ENCODE measurements around the gene AUNIP.

Gene AUNIP

GRCh38 chr1:25877155-25877554 is 17.9 kb upstream of the AUNIP start:
- DNase-seq (ENCODE audit: low read depth, low spot score), result no peak
- H3K4me3 ChIP-seq (ENCODE audit: low read depth, low read length), result no peak overlapping the region
- in situ Hi-C loops (cut with HindIII; ENCODE audit: low sequenced_read_pairs), result no loop called here
- TF ChIP-seq, protein P1, sequence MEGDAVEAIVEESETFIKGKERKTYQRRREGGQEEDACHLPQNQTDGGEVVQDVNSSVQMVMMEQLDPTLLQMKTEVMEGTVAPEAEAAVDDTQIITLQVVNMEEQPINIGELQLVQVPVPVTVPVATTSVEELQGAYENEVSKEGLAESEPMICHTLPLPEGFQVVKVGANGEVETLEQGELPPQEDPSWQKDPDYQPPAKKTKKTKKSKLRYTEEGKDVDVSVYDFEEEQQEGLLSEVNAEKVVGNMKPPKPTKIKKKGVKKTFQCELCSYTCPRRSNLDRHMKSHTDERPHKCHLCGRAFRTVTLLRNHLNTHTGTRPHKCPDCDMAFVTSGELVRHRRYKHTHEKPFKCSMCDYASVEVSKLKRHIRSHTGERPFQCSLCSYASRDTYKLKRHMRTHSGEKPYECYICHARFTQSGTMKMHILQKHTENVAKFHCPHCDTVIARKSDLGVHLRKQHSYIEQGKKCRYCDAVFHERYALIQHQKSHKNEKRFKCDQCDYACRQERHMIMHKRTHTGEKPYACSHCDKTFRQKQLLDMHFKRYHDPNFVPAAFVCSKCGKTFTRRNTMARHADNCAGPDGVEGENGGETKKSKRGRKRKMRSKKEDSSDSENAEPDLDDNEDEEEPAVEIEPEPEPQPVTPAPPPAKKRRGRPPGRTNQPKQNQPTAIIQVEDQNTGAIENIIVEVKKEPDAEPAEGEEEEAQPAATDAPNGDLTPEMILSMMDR (IDR thresholded peaks at IDR 0.05; ENCODE audit: low read depth, low read length), result no peak

DNA sequence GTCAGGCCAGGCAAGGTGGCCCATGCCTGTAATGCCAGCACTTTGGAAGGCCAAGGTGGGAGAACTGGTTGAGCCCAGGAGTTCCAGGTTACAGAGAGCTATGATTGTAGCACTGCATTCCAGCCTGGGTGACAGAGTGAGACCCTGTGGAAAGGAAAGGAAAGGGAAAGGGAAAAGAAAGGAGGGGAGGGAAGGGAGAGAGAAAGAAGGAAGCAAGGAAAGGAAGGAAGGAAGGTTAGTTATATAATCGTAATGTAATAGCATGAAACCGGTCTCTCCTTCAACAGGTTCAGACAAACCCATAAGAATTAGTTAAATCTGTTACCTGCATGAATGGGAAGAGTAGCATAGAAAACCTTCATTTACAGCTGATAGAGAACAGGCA is 17.4 kb upstream of the AUNIP start:
- TF ChIP-seq, protein P1 (IDR thresholded peaks at IDR 0.05; ENCODE audit: low read depth, low read length), result no peak
- in situ Hi-C loops (cut with HindIII; ENCODE audit: low sequenced_read_pairs), result no loop called here
- DNase-seq (ENCODE audit: low read depth, low spot score), result no peak
- no peak overlapping the region for H3K4me3 ChIP-seq (ENCODE audit: low read depth, low read length)

GRCh38 chr1:25875856-25876692 is 16.8 kb upstream of the AUNIP start:
- TF ChIP-seq, protein P1 (IDR thresholded peaks at IDR 0.05; ENCODE audit: low read depth, low read length), result no peak
- in situ Hi-C loops (cut with HindIII; ENCODE audit: low sequenced_read_pairs), result no loop called here
- H3K4me3 ChIP-seq (ENCODE audit: low read depth, low read length), result peak overlapping the region; percentile 60
- DNase-seq (ENCODE audit: low read depth, low spot score), result no peak

DNA sequence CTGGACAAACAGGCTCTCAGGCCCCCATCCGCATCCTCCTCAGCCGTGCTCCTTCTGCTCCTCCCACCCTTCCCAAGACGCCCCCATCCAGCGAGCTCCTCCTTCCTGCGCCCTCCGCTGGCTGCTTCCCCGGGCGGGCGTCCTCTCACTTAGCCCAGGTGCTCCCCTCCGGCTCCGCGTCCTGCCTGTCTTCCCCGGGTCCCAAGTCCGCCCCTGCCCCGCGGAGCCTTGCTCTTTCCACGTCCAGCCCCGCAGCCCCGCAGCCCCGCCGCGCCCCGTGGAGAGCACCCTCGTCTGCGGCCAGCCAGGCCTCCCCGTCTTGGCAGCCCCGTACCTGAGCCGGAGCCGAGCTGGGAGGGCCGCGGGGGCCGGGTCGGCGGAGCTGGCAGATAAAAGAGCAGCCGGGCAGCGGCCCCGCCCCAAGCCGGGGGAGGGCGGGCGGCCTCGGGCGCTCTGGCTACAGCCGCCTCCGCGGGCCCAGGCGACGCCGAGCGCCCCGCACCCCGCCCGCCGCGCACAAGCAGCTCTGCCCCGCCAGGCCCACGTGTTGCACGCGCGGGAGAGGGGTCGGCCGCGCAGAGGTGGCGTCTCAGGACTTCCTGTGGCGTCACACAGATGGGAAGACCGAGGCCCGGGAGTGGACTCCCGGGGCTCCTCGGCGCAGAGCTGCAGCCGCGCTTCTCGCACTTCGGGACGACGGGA is 16.0 kb upstream of the AUNIP start, which contains the start of gene PAQR7:
Gene PAQR7 (minus strand): TSS at position 555 of the 702 bp plus-strand sequence. CDS start 11,869 bp downstream, outside the sequence.
- peak; percentile 75 for DNase-seq (ENCODE audit: low read depth, low spot score)
- TF ChIP-seq, protein P1 (IDR thresholded peaks at IDR 0.05; ENCODE audit: low read depth, low read length), result peak; percentile 27
- H3K4me3 ChIP-seq (ENCODE audit: low read depth, low read length), result peak within 1 kb of the TSS; percentile 60
- in situ Hi-C loops (cut with HindIII; ENCODE audit: low sequenced_read_pairs), result no loop called here

DNA sequence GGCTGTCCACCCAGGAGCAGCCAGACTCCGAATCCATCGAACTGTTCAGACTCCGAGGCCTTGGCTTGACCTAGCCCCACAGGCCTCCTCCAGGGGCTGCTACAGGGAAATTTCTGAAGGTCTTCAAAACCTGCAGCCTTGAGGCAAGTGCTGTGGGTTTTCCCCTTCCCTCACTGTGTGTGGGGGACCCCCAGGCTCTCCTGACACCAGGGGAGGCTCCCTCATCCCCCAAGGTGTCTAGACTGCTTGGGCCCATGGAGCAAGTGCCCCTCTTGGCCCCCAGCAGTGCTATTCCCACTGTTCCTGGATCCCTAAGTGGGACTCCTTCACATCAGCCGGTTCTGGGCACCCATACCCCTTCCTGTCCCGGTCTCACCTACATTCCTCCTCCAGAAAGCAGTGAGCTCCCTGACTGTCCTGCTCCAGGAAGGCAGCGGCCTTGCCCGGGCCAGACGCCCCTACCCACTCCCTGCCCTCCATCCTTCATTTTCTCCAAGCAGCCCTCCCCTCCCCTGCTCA is 15.4 kb upstream of the AUNIP start:
- DNase-seq (ENCODE audit: low read depth, low spot score), result no peak
- H3K4me3 ChIP-seq (ENCODE audit: low read depth, low read length), result peak overlapping the region; percentile 60
- TF ChIP-seq, protein P1 (IDR thresholded peaks at IDR 0.05; ENCODE audit: low read depth, low read length), result no peak
- in situ Hi-C loops (cut with HindIII; ENCODE audit: low sequenced_read_pairs), result no loop called here

- in situ Hi-C loops (cut with HindIII; ENCODE audit: low sequenced_read_pairs), result no loop called here
- no peak for DNase-seq (ENCODE audit: low read depth, low spot score)
- peak overlapping the region; percentile 60 for H3K4me3 ChIP-seq (ENCODE audit: low read depth, low read length)
- TF ChIP-seq, protein P1 (IDR thresholded peaks at IDR 0.05; ENCODE audit: low read depth, low read length), result no peak
These were observed 15.0 kb upstream of the AUNIP start for GRCh38 chr1:25874209-25874608.
